Fibroblast of skin of scalp (primary cell): Measurements from ENCODE around the gene DNAJA3.

Experiments
- DNase-seq: peaks from one replicate; pipeline ENCODE4 v3.0.0-alpha.2; 2013

DNAJA3 gene

DNA sequence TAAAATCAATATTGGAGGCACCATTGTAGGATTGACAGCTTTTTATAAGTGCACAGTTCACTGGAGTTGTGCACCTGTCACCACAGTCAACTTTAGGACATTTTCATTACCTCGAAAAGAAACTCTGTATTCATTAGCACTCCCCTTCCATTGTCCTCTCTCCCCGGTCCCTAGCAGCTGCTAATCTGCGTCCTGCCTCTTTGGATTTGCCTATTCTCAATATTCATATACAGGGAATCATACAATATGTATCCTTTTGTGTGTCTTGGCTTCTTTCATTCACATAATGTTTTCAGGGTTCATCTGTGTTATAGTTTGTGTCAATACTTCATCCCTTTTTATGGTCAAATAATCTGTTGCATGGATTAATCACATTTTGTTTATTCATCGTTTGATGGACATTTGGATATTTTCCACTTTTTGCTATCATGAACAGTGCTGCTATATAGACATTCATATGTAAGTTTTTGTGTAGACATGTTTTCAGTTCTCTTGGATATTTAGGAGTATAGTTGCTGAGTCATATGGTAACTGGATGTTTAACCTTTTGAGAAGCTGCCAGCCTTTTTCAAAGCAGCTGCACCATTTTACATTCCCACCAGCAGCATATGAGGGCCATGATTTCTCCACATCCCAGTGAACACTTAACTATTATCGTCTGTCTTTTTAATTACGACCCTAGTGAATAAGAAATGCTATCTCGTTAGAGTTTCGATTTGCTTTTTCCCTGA is 9.8 kb downstream of the DNAJA3 start:
- DNase-seq: no peak

DNA sequence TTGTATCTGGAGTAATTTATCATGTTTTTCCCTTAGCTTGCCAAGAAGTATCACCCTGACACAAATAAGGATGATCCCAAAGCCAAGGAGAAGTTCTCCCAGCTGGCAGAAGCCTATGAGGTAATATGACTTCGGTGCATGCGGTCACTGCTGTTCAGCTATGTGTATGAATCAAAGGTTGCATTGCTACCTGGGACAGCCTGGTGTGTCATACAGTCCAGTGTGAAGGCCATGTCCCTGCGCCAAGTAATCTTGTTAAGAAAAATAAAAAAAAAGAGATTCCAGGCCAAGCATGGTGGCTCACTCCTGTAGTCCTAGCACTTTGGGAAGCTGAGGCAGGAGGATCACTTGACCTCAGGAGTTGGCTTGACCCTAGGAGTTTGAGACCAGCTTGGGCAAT is 11.7 kb downstream of the DNAJA3 start:
- DNase-seq: no peak

DNA sequence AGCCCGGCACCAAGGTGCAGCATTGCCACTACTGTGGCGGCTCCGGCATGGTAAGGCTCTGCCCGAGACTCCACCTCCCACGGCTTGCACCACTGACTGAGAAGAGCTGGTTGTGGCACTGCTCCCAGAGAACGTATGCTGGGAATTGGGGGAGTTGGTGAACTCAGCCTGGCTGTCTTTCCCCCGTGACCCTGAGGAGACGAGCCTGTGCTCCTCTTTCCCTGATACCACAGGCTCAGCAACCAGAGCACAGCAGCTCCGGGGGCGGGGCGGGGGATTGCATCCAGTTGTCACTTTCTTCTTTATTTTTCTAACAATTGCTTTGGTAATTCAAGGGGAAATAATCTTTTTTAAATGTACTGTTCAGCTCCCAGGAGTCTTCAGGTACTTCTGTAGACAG is 16.7 kb downstream of the DNAJA3 start:
- DNase-seq: no peak

DNA sequence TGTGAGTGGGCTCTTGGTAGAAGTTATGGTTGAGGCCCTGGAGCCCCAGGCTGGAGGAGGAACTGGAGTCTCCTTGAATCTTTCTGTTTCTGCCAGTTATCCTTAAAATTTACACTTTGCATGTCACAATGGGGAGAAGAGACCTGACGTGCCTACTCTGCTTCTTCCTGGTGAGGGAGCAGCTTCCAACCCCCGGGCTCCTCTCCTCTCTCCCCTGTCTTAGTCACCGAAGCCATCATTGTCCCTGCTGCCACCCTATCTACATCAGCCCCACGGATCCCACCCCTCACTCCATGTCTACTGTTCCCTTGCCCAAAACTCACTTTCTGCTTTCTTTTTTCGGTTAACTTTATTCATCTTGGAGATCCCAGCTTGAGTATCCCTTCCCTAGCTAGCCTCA is 17.6 kb downstream of the DNAJA3 start:
- DNase-seq: no peak

DNA sequence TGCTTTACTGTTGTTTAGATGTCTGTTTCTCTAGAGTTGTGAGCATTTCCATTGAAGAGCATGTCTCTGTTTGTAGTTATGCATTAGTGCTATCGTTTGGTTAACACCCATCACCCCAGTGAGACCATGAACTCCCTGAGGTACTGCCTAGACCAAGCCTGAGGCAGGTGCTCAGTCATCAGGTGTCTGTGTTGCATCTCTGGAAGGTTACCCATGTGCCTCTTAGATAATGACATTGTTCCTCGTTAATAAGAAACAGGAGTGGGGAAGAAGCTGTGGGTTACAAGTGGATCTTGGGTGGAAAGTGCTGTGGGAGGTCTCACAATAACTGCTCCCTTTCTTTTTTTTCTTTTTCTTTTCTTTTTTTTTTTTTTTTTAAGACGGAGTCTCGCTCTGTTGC is 18.3 kb downstream of the DNAJA3 start:
- DNase-seq: no peak

DNA sequence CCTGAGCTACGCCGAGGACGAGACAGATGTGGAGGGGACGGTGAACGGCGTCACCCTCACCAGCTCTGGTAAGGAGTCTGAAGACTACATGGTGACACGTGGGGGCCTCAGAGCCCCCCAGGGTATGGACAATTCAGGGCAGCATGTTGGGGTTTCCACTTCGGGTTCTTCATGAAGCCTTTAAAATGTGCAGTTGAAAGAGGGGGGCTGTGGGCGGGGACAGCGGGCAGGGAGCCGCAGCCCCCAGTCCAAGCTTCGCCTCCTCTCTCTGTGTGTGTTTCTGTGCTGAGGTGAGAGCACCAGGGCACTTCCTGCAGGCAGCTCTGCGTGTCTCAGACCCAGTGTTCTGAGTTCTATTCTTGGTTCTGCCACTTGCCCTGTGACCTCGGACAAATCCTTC is 24.8 kb downstream of the DNAJA3 start:
- no peak for DNase-seq

DNA sequence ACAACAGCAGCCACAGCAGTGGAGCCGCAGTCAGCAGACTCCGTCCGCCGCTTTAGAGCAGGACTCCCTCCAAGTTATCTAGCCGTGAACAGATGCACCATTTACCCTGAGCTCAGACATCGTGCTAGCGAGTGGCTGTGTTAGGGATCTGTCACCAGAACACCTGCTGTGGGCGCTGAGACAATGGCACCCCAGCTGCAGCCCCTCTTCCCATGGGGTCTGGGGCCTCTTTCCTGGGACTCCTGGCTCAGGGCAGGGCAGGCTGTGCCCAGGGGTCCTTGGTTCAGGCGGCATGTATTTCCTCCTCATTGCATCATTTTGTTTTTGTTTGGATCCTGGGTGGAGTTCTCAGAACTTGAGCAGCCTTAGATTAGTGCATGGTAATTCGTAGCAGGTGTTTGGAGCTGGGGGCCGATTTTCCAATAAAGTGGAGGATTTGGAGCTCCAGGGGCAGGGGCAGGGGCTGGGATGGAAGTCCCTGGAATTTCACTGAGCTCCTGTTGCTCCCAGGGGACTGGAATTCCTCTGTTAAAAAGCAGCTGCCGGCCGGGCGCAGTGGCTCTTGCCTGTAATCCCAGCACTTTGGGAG is 25.4 kb downstream of the DNAJA3 start:
- DNase-seq: peak; percentile 36

DNA sequence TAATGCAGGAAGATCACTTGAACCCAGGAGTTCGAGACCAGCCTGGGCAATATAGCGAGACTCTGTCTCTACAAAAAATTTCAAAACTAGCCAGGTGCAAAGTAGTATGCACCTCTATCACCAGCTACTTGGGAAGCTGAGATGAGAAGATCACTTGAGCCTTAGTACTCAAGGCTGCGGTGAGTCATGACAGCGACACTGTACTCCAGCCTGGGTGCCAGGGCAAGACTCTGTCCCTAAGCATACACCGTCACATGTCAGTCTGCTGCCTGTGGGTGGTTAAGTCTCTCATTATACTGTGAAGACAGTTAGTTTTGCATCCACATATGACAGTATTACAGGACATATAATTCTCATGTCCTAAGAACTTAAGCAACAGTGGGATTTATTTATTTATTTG is 27.0 kb downstream of the DNAJA3 start:
- no peak for DNase-seq

DNA sequence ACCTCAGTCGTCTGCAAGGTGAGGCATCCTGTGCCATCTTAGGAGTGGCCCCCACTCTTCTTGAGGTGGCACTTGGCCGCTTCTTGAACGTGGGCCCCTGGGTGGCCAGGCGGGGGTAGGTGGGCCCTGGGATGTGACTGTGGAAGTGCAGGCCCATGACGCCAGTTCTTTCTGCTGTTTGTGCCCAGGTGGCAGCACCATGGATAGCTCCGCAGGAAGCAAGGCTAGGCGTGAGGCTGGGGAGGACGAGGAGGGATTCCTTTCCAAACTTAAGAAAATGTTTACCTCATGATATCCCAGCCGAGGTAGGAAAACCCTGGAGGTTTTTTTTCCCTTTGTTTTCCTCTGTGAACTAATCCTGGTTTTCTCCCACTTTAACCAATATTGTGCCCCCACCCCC is 29.0 kb downstream of the DNAJA3 start:
- DNase-seq: no peak

DNA sequence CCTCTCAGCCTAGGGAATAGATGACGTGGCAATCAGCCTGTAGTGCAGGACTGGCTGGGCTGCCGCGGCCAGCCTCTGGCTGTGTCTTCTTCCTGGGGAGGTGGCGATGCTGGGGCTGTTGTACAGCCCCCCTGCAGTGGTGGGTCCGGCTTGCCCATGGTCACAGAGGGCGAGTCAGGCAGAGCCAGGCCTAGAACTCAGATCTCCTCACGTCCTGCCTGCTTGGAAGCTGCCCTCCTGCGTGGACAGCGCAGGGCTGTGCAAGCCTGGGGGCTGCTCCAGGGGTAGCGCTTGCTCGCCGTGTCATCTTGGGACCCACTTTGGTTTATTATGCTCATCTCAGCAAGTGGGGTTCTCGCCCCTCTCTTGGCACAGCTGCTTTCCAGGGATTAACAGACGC is 29.4 kb downstream of the DNAJA3 start:
- DNase-seq: no peak

DNA sequence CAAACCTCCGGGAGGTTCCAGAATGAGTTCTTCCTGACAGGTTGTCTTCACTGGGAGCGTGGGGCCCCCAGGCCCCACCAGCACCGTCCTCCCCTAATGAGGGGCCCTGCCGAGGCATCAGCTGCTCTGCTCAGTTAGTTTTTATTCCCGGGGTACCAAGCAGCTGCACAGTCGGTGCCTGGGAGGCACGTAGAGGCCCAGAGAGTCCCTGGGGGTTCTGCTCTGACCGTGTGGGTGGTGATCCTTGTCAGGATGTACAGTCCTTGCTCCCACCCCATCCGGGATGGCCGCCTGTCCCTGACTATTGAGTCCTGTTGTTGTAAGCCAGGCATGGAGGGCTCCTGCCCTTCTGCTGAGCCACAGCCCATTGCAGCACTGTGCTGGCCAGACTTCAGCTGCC is 30.3 kb downstream of the DNAJA3 start:
- no peak for DNase-seq

DNA sequence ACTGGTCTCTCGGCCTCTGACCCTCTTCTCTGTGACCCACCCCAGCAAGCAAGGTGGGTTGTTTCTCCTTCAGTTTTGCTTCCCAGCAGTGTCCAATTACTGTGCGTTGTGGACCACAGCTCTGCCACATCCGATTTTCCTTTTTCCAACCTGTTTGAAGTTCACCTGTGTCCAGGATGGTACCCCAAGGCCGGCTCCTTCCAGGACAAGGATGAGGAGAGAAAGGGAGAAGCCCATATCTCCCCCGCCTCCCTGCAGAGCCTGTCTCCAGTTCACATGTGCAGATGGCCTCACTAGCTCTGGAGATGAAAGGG is 35.2 kb downstream of the DNAJA3 start:
- no peak for DNase-seq

DNA sequence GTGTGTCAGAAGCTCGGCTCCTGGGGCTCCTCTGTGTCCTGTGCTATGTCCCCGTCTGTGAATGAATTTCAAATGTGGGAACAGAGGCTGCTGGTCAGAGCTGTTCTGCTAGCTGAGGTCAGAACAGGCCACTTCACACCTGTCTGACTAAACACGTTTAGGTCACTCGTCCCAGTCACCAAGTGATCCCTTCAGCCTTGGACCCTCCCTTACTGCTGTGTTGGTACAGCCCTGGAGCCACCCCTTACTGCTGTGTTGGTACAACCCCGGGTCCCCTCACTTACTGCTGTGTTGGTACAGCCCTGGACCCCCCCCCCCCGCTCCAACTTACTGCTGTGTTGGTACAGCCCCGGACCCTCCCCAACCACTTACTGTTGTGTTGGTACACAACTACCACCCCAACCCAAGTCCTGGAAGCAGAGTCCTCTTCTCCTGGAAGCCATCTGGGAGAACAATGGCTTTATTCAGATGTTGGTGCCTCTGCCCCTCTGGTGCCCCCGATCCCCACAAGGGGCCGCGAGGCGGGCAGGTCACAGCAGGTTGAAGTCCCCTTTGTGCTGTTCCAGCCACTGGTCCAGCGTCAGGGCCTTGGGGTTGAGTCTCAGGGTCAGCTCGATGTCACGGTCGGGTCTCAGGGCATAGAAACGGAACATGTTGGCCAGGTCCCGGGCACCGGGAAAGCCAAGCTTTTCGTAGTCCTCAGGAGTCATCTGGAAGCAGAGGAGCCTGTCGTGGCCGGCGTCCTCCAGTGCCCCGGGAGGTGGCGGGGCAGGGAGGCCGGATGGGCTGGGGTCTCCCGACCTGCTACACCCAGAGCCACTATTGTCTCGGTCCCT is 35.8 kb downstream of the DNAJA3 start:
- DNase-seq: no peak

DNA sequence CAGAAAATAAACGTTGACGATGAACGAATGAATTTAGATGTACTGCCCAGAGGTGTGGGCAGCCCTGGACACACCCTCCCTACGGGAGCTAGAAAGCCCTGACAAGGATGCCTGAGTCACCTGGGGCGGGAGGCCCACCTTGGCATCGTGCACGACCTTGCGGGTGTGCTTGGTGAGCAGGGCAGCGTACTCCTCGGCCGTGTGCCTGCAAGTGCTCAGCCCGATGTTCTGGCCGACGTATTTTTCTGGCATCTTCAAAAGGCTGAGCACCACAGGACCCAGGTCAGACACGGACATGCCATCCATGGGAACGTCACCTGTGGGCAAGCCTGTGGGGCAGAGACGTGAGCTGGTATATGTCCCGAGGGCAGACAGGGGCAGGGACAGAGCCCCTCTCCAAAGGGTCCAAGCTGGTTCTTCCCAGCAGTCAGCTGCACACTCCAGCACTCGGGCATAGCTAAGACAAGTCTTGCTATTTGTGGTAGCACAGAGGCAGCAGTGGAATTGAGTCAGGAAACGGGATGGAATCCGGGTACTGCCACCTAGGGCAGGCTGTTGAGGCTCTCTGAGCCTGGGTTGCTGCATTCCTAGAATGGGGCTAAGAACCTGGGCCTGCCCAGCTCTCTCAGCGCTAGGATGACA is 38.0 kb downstream of the DNAJA3 start:
- no peak for DNase-seq

DNA sequence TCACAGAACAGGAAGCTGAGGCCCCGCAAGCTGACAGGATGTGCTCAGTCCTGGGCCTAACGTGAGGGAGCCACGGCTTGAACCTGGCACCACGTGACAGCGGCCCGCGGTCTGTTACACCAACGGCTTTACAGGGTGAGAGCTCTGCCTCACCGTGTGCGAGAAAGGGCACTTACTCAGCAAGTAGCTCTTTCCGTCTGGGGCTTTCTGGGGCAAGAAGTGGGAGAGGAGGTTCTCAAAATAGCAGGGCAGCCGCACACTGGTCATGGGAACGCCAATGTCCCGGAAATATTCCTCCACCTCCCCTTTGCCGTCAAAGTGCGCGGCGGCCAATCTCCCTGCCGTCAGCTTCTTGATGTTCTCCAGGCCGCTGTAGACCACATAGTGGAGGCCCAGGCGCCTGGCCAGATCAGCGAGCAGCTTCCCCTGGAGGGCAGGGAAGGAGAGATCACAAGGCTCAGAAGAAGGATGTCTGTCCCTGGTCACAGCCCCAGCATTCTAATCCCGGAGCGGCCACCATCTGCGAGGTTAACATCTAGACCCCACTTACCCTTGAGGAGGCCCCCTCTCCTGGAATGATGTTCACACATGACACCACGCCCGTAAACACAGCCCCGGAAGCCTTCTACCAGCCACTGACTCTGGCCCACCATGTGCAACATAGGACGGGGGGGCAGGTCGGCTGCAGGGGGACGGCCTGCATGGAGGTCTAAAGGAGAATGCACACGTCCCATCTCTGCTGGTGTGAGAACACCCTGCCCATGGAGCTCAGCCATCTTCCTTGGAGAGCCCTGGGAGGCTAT is 40.5 kb downstream of the DNAJA3 start:
- DNase-seq: no peak

DNA sequence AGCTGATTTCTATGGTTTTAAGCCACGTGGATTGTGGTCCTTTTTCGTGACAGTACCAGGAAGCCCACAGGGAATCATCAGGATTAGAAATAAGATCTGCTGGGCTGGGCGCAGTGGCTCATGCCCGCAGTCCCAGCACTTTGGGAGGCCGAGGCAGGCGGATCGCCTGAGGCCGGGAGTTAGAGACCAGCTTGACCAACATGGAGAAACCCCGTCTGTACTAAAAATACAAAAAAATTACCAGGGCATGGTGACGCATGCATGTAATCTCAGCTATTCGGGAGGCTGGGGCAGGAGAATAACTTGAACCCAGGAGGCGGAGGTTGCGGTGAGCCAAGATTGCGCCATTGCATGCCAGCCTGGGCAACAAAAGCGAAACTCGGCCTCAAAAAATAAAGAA is 42.2 kb downstream of the DNAJA3 start:
- DNase-seq: no peak

DNA sequence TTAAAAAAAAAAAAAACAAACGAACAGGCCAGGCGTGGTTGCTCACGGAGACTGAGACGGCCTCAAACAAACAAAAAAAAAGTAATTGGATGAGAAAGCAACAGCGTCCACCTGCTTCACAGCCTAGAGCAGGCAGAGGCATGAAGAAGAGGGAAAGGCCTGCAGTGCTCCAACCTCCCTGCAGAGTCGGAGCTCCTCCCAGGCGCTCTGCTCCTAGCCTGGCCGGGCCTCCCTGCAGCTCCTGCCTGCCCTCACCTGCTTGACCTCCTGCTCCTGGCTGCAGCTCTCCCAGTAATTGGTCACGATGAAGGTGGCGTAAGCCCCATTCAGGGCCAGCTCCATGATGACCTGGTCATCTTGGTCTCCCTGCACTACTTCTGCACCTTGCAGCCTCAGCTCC is 43.3 kb downstream of the DNAJA3 start:
- DNase-seq: no peak

DNA sequence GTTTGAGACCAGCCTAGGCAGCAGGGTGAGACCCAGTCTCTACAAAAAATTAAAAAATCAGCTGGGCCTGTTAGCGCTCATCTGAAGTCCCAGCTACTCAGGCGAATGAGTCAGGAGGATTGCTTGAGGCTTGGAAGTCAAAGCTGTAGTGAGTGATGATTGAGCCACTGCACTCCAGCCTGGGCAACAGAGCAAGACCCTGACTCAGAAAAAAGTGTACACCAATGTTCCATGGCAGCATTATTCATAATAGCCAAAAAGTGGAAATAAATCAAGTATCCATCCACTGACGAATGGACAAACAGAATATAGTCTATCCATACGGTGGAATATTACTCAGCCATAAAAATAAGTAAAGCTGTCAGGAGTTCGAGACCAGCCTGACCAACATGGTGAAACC is 46.2 kb downstream of the DNAJA3 start:
- DNase-seq: no peak

DNA sequence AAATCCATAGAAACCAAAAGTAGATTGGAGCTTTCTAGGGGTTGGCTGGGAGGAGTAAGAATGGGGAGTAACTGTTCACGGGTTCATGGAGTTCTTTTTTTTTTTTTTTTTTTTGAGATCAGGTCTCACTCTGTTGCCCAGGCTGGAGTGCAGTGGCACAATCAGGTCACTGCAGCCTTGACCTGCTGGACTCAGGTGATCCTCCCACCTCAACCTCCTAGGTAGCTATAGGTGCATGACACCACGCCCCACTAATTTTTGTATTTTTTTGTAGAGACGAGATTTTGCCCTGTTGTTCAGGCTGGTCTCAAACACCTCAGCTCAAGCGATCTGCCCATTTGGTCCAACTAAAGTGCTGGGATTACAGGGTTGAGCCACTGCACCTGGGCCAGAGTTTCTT is 47.2 kb downstream of the DNAJA3 start:
- no peak for DNase-seq

DNA sequence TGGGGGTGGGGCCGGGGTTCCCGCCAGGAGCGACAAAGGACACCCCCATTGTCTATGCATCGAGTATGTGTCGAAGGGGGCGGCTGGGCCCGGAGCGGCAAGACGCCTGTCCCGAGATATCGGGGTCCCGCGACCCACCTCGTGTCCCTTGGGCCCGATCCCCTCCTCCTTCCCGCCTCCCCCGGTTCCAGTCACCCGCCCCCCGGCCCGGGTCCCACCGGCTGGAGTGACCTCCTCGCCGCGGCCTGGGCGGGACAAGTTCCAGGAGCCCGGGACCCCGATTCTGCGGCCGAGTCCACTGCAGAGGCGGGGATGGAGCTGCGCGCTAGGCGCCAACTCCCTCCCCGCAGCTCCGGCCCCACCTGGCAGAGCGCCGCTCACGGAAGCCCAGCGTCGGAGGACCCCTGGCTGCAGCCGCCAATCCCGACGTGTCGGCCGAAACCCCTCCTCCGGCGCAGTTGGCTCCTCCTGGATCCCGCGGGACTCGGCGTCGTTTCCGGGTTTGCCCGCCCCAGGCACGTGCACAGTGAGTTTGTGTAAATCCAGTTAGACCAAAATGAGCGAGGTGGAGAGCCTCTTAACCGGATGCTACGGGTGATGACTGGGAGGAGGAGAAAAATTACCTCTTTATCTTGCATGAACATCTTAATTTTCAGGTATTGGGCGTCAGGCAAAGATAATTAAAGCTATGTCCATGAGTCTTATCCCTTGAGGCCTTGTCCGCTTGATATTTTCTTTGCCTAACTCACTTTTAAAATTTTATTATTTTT is 48.7 kb downstream of the DNAJA3 start, which contains the start of gene NMRAL1:
Gene NMRAL1 (minus strand): TSS at position 434 of the 770 bp plus-strand sequence. CDS start 493 bp downstream, outside the sequence.
- DNase-seq: peak; percentile 91

DNA sequence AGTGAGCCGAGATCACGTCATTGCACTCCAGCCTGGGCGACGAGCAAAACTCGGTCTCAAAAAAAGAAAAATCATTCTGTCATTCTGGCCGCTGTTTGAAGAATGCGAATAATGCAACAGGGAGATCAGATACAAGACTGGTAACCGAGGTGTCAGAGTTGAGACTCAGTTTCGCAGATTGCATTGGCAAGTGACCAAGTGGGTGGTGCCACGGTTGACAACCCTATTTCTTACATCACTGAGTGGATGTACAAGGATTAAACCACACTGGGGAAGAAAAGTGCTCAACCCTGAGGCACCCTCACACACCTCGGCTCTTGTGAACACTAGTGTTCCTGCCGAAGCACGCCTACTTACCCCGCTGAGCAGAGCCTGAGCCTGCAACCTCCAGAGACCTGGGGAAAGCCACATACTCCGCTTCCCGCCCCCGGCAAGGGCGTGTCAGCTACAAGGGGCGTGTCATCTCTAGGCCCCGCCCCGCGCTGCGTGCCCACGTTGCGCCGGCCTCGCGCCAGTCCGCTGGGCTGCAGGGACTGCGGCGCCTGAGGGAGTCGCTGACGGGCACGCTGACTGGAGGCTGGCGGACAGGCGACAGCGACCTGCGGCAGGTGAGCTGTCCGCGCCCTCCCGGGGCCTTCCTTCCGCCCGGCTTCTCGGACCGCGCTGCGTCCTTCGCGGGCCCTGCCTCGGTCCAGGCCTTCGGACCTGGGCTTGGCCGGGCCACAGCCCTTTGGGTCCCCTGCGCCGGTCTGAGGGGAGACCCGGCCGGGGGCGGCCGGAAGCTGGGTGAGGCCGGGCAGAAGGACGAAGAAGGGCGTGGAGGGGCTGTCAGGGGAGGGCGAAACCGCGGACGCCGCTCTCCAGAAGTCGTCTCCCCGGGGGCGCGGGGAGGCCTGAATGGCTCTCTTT is 50.5 kb downstream of the DNAJA3 start, which contains the start of gene HMOX2:
Gene HMOX2 (plus strand): TSS at position 519 of the 909 bp plus-strand sequence. CDS start 29,127 bp downstream, outside the sequence.
- DNase-seq: peak; percentile 93
